IMR-90 (cell line): Measurements from ENCODE around the gene ADAMTSL2. TPM values are rescaled to one million over a fixed set of nuclear protein-coding genes. Genes with fewer than 3 reads are reported as not detected.

Experiments
- ATAC-seq: fragments of 200-7000 bp; cut with Tn5 transposase; 2 replicates; pipeline ENCODE4 v1.9.1; 2020; ENCODE audit warnings: low read depth, mild to moderate bottlenecking, moderate library complexity
- BruUV-seq: library from RNA; stranded (reverse); fragments of 400-500 nt; replicated peaks from 2 replicates; lab custom pipeline; 2021; lab: Mats Ljungman, UMichigan
- CTCF ChIA-PET: fragments of 300-600 bp; formaldehyde crosslinking; extraction: SDS; loops from one replicate; lab custom pipeline; 2021; ENCODE audit warnings: antibody characterized with exemption; lab: Yijun Ruan, JAX
- POLR2A ChIA-PET: fragments of 300-600 bp; sonication (Branson Sonifier 250); formaldehyde crosslinking; loops from one replicate; lab custom pipeline; 2022; ENCODE audit warnings: antibody characterized with exemption; ENCODE audit not compliant: unreplicated experiment; lab: Charles Lee
- DNase-seq: peaks from one replicate; pipeline ENCODE4 v3.0.0; 2013
- H2AFZ ChIP-seq: replicated peaks from 2 replicates; pipeline ENCODE3; 2013; ENCODE audit warnings: low read length, mild to moderate bottlenecking; ENCODE audit not compliant: poor library complexity
- H2AK5ac ChIP-seq: 2 replicates; pipeline ENCODE4 v1.6.1; 2013; ENCODE audit warnings: low read depth, low read length, inconsistent platforms
- H2AK9ac ChIP-seq: replicated peaks from 2 replicates; pipeline ENCODE3; 2013; ENCODE audit warnings: mild to moderate bottlenecking, low read depth, low read length, moderate library complexity; ENCODE audit not compliant: poor library complexity
- H2BK120ac ChIP-seq: 2 replicates; pipeline ENCODE4 v1.6.1; 2013; ENCODE audit warnings: low read depth, low read length, inconsistent platforms
- H2BK15ac ChIP-seq: 3 replicates; pipeline ENCODE4 v1.6.1; 2013; ENCODE audit warnings: low read depth, low read length, inconsistent platforms
- H2BK20ac ChIP-seq: 2 replicates; pipeline ENCODE4 v1.6.1; 2013; ENCODE audit warnings: low read depth, mild to moderate bottlenecking, inconsistent platforms, low read length, moderate library complexity
- H2BK5ac ChIP-seq: 2 replicates; pipeline ENCODE4 v1.6.1; 2013; ENCODE audit warnings: mild to moderate bottlenecking, low read depth, low read length, inconsistent platforms; ENCODE audit not compliant: poor library complexity, severe bottlenecking
- H3K14ac ChIP-seq: replicated peaks from 2 replicates; pipeline ENCODE4 v1.6.1; 2013; ENCODE audit warnings: low read depth, low read length, inconsistent platforms
- H3K18ac ChIP-seq: 2 replicates; pipeline ENCODE4 v1.6.1; 2013; ENCODE audit warnings: low read depth, low read length, control low read depth
- H3K23ac ChIP-seq: 2 replicates; pipeline ENCODE4 v1.6.1; 2013; ENCODE audit warnings: low read depth, low read length, inconsistent platforms
- H3K27ac ChIP-seq: 2 replicates; pipeline ENCODE4 v1.5.1; 2013; ENCODE audit warnings: mild to moderate bottlenecking, control low read depth, low read length; ENCODE audit not compliant: insufficient read depth
- H3K27me3 ChIP-seq: 2 replicates; pipeline ENCODE4 v1.6.1; 2013; ENCODE audit warnings: low read length; ENCODE audit not compliant: control insufficient read depth, insufficient read depth
- H3K36me3 ChIP-seq: 2 replicates; pipeline ENCODE4 v1.6.1; 2013; ENCODE audit warnings: low read length, mixed read lengths; ENCODE audit not compliant: control insufficient read depth, insufficient read depth
- H3K4ac ChIP-seq: 2 replicates; pipeline ENCODE4 v1.6.1; 2013; ENCODE audit warnings: low read depth, low read length, inconsistent platforms
- H3K4me1 ChIP-seq: 2 replicates; pipeline ENCODE4 v1.6.1; 2013; ENCODE audit warnings: low read length, mixed read lengths; ENCODE audit not compliant: control insufficient read depth, insufficient read depth
- H3K4me2 ChIP-seq: 2 replicates; pipeline ENCODE4 v1.6.1; 2013; ENCODE audit warnings: low read depth, mild to moderate bottlenecking, control low read depth, low read length, moderate library complexity
- H3K4me3 ChIP-seq: 2 replicates; pipeline ENCODE4 v1.5.1; 2013; ENCODE audit warnings: low read depth, mild to moderate bottlenecking, control low read depth, low read length, moderate library complexity; ENCODE audit not compliant: insufficient read depth
- H3K56ac ChIP-seq: 2 replicates; pipeline ENCODE4 v1.6.1; 2013; ENCODE audit warnings: low read length, inconsistent platforms; ENCODE audit not compliant: insufficient read depth; ENCODE audit errors: extremely low read depth
- H3K79me1 ChIP-seq, 2 experiments: 2 replicates each; pipeline ENCODE4 v1.6.1; 2013; ENCODE audit warnings: low read length in 2 of 2, inconsistent platforms in 1 of 2, low read depth in 1 of 2
- H3K9ac ChIP-seq: 2 replicates; pipeline ENCODE4 v1.6.1; 2013; ENCODE audit warnings: low read depth, low read length, control low read depth
- H3K9me1 ChIP-seq: 2 replicates; pipeline ENCODE4 v1.6.1; 2013; ENCODE audit warnings: low read length, inconsistent platforms; ENCODE audit not compliant: insufficient read depth
- H3K9me3 ChIP-seq: 2 replicates; pipeline ENCODE4 v1.6.1; 2013; ENCODE audit warnings: low read length; ENCODE audit not compliant: control insufficient read depth, insufficient read depth
- H4K20me1 ChIP-seq: 2 replicates; pipeline ENCODE4 v1.6.1; 2013; ENCODE audit warnings: low read length, inconsistent platforms; ENCODE audit not compliant: insufficient read depth
- H4K5ac ChIP-seq: 2 replicates; pipeline ENCODE4 v1.6.1; 2013; ENCODE audit warnings: mild to moderate bottlenecking, low read depth, low read length, control low read depth
- H4K8ac ChIP-seq, 2 experiments: 2 replicates each; pipeline ENCODE4 v1.6.1; 2013; ENCODE audit warnings: low read depth in 2 of 2, low read length in 2 of 2, control low read depth in 1 of 2, inconsistent platforms in 1 of 2
- H4K91ac ChIP-seq: 2 replicates; pipeline ENCODE4 v1.6.1; 2013; ENCODE audit warnings: low read depth, low read length, inconsistent platforms; ENCODE audit not compliant: insufficient read depth
- BHLHE40 ChIP-seq: fragments of 150-350 bp; IDR thresholded peaks from 2 replicates; pipeline ENCODE4 v1.6.1; 2016; ENCODE audit warnings: mild to moderate bottlenecking, low read depth, low read length
- CEBPB ChIP-seq: IDR thresholded peaks from 2 replicates; pipeline ENCODE4 v1.6.1; 2012; ENCODE audit warnings: low read depth, low read length, improper control_type of control experiment
- CHD1 ChIP-seq: IDR thresholded peaks from 2 replicates; pipeline ENCODE4 v1.6.1; 2012; ENCODE audit warnings: low read depth, low read length, improper control_type of control experiment
- FOS ChIP-seq: fragments of 150-350 bp; IDR thresholded peaks from 2 replicates; pipeline ENCODE4 v1.6.1; 2016; ENCODE audit warnings: low read depth, low read length
- MAFK ChIP-seq: IDR thresholded peaks from 2 replicates; pipeline ENCODE4 v1.6.1; 2012; ENCODE audit warnings: low read depth, low read length, improper control_type of control experiment
- MAZ ChIP-seq: IDR thresholded peaks from 2 replicates; pipeline ENCODE4 v1.6.1; 2012; ENCODE audit warnings: low read depth, mild to moderate bottlenecking, low read length, improper control_type of control experiment, moderate library complexity, borderline replicate concordance
- MXI1 ChIP-seq: IDR thresholded peaks from 2 replicates; pipeline ENCODE4 v1.6.1; 2012; ENCODE audit warnings: low read depth, mild to moderate bottlenecking, low read length, moderate library complexity, borderline replicate concordance
- NFE2L2 ChIP-seq: fragments of 150-350 bp; IDR thresholded peaks from 2 replicates; pipeline ENCODE4 v1.6.1; 2016; ENCODE audit warnings: low read depth, mild to moderate bottlenecking, low read length
- POLR2A ChIP-seq: IDR thresholded peaks from 2 replicates; pipeline ENCODE4 v1.6.1; 2012; ENCODE audit warnings: mild to moderate bottlenecking, low read depth, low read length
- RAD21 ChIP-seq: IDR thresholded peaks from 2 replicates; pipeline ENCODE4 v1.6.1; 2012; ENCODE audit warnings: low read length, improper control_type of control experiment
- RCOR1 ChIP-seq: IDR thresholded peaks from 2 replicates; pipeline ENCODE4 v1.6.1; 2012; ENCODE audit warnings: mild to moderate bottlenecking, low read length, improper control_type of control experiment; ENCODE audit not compliant: insufficient replicate concordance
- RFX5 ChIP-seq: IDR thresholded peaks from 2 replicates; pipeline ENCODE4 v1.8.0; 2012; ENCODE audit warnings: low read depth, mild to moderate bottlenecking, low read length, moderate library complexity
- SMC3 ChIP-seq: fragments of 150-350 bp; IDR thresholded peaks from 2 replicates; pipeline ENCODE4 v1.6.1; 2016; ENCODE audit warnings: low read depth, mild to moderate bottlenecking, antibody characterized with exemption, low read length, moderate library complexity
- WGBS, 2 experiments: methylation state at CpG; one replicate each; pipeline versions ENCODE4 v1.1.5 to v1.1.7; 2013; ENCODE audit warnings: missing lambda C conversion rate in 2 of 2; ENCODE audit not compliant: insufficient read length in 1 of 2; ENCODE audit errors: extremely low coverage in 2 of 2; 5-methylcytosine and 5-hydroxymethylcytosine counted together
- dilution Hi-C: fragments of 300-500 bp; cut with HindIII; formaldehyde crosslinking; loops from one replicate; pipeline ENCODE4 v1.14.3; 2018; ENCODE audit warnings: low sequenced_read_pairs; ENCODE audit not compliant: unreplicated experiment
- in situ Hi-C: fragments of 300-500 bp; cut with MboI; formaldehyde crosslinking; loops from 3 replicates; pipeline ENCODE4 v1.14.3; 2019; ENCODE audit warnings: low sequenced_read_pairs, inconsistent platforms, mixed read lengths
- intact Hi-C: fragments of 100-400 bp; cut with micrococcal nuclease; formaldehyde crosslinking; loops from 2 replicates; pipeline ENCODE4 v1.10.0; 2022
- polyA plus RNA-seq, 3 experiments: library from polyadenylated mRNA; depleted of rRNA; stranded (reverse); fragments of >200 nt; gene quantifications; 2 replicates each; pipeline ENCODE4 v1.2.3, GENCODE V29; 2012; ENCODE audit warnings: low replicate concordance in 1 of 3
- total RNA-seq: library from RNA; depleted of rRNA; stranded (reverse); fragments of >200 nt; gene quantifications from 2 replicates; pipeline ENCODE4 v1.2.3, GENCODE V29; 2012
- TF ChIP-seq, protein P1 (sequence below): conservative IDR thresholded peaks from 2 replicates; pipeline ENCODE4 v1.5.1; 2012; ENCODE audit warnings: mild to moderate bottlenecking, low read depth, low read length, improper control_type of control experiment
- TF ChIP-seq, protein P2 (sequence below): fragments of 150-350 bp; IDR thresholded peaks from 2 replicates; pipeline ENCODE4 v1.6.1; 2017; ENCODE audit warnings: mild to moderate bottlenecking, antibody characterized with exemption, low read length, low read depth
- TF ChIP-seq, protein P3 (sequence below): fragments of 150-350 bp; IDR thresholded peaks from 2 replicates; pipeline ENCODE4 v1.6.1; 2016; ENCODE audit warnings: low read depth, mild to moderate bottlenecking, low read length, moderate library complexity, borderline replicate concordance

ADAMTSL2 gene
- total and polyA plus RNA-seq, 2 of the 4 experiments (the other 2 are of a cell fraction): not detected

DNA sequence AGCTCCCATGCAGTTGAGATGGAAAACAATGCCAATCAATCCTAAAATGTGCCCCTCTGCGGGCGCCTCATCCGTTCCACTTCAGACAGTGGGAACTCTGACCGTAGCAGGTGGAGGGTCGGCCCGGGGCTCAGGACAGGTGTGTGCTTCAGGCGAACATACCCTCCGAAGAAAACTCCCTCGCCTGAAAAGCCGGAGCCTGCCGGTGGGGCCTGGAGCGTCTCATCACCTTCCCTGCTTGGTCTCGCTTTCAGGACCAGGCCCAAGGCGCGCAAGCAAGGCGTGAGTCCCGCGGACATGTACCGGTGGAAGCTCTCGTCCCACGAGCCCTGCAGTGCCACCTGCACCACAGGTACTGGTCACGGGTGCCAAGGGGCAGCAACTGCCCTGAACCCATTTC is 26.4 kb downstream of the ADAMTSL2 start:
- Histone ChIP-seq H4K20me1 (no peaks in the 10 kb centered on the region), H3K4me2 (no peak overlapping the region), H3K14ac (no peak overlapping the region), H3K36me3 (no peaks in the 10 kb centered on the region), H2AFZ (no peak overlapping the region), H3K23ac (no peak overlapping the region), H4K5ac (no peak overlapping the region), H3K27ac (no peak overlapping the region), H3K9me1 (peaks cover 3% of the 10 kb centered on the region; the same call in 1 of the 2 replicates), H3K4ac (no peak overlapping the region), H3K4me3 (no peak overlapping the region), H4K8ac (no peak overlapping the region), H2BK120ac (no peak overlapping the region), H3K18ac (no peak overlapping the region), H3K9ac (no peak overlapping the region), H3K79me1 (no peaks in the 10 kb centered on the region), H2BK5ac (no peak overlapping the region), H2BK20ac (no peak overlapping the region), H3K27me3 (peaks cover 17% of the 10 kb centered on the region; the same call in 1 of the 2 replicates), H4K91ac (no peak overlapping the region), H2AK9ac (no peak overlapping the region), H3K4me1 (peaks cover 18% of the 10 kb centered on the region), H3K56ac (no peak overlapping the region), H2BK15ac (no peak overlapping the region), H2AK5ac (no peak overlapping the region), H3K9me3 (no peaks in the 10 kb centered on the region)
- dilution Hi-C loops (no loop called here), in situ Hi-C loops (no loop called here), intact Hi-C loops (no loop called here)
- ATAC-seq (no peak), DNase-seq (no peak)
- POLR2A ChIA-PET: no interaction called here
- WGBS, 2 experiments: 93% methylated on average over 10 of the region's 22 CpGs; no CpG with 5 or more reads in 1 of the 2 experiments
- BruUV-seq: no TSS peak
- TF ChIP-seq SMC3 (no peak), MAZ (no peak), CHD1 (no peak), RFX5 (no peak), NFE2L2 (no peak), MAFK (no peak), RAD21 (no peak), CEBPB (no peak), BHLHE40 (no peak), RCOR1 (no peak), FOS (no peak), MXI1 (no peak), POLR2A (no peak)
- TF ChIP-seq, protein P1, sequence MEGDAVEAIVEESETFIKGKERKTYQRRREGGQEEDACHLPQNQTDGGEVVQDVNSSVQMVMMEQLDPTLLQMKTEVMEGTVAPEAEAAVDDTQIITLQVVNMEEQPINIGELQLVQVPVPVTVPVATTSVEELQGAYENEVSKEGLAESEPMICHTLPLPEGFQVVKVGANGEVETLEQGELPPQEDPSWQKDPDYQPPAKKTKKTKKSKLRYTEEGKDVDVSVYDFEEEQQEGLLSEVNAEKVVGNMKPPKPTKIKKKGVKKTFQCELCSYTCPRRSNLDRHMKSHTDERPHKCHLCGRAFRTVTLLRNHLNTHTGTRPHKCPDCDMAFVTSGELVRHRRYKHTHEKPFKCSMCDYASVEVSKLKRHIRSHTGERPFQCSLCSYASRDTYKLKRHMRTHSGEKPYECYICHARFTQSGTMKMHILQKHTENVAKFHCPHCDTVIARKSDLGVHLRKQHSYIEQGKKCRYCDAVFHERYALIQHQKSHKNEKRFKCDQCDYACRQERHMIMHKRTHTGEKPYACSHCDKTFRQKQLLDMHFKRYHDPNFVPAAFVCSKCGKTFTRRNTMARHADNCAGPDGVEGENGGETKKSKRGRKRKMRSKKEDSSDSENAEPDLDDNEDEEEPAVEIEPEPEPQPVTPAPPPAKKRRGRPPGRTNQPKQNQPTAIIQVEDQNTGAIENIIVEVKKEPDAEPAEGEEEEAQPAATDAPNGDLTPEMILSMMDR: no peak
- TF ChIP-seq, protein P2, sequence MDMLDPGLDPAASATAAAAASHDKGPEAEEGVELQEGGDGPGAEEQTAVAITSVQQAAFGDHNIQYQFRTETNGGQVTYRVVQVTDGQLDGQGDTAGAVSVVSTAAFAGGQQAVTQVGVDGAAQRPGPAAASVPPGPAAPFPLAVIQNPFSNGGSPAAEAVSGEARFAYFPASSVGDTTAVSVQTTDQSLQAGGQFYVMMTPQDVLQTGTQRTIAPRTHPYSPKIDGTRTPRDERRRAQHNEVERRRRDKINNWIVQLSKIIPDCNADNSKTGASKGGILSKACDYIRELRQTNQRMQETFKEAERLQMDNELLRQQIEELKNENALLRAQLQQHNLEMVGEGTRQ: no peak
- TF ChIP-seq, protein P3, sequence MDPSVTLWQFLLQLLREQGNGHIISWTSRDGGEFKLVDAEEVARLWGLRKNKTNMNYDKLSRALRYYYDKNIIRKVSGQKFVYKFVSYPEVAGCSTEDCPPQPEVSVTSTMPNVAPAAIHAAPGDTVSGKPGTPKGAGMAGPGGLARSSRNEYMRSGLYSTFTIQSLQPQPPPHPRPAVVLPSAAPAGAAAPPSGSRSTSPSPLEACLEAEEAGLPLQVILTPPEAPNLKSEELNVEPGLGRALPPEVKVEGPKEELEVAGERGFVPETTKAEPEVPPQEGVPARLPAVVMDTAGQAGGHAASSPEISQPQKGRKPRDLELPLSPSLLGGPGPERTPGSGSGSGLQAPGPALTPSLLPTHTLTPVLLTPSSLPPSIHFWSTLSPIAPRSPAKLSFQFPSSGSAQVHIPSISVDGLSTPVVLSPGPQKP: no peak
- CTCF ChIA-PET: no interaction called here
